ENCODE measurements around the gene HIPK2.

HIPK2 gene

GRCh38 chr7:139582130-139582650 is 195.6 kb downstream of the HIPK2 start:
- no peak for DNase-seq

- no peak for DNase-seq
These were observed 197.4 kb downstream of the HIPK2 start for GRCh38 chr7:139580435-139580834.

GRCh38 chr7:139576179-139576973 is 201.4 kb downstream of the HIPK2 start:
- DNase-seq, result no peak

GRCh38 chr7:139575338-139575680 is 202.5 kb downstream of the HIPK2 start:
- DNase-seq, result no peak

GRCh38 chr7:139574618-139575337 is 203.0 kb downstream of the HIPK2 start:
- no peak for DNase-seq

GRCh38 chr7:139573871-139574270 is 203.9 kb downstream of the HIPK2 start:
- DNase-seq, result no peak

GRCh38 chr7:139572704-139573385 is 205.0 kb downstream of the HIPK2 start:
- DNase-seq, result no peak

- no peak for DNase-seq
These were observed 205.7 kb downstream of the HIPK2 start for GRCh38 chr7:139572071-139572470.

- no peak for DNase-seq
These were observed 206.1 kb downstream of the HIPK2 start for GRCh38 chr7:139571651-139572050.

- DNase-seq, result no peak
These were observed 206.6 kb downstream of the HIPK2 start for GRCh38 chr7:139571190-139571589.

- no peak for DNase-seq
These were observed 207.2 kb downstream of the HIPK2 start for GRCh38 chr7:139570626-139571025.

- DNase-seq, result no peak
These were observed 207.7 kb downstream of the HIPK2 start for GRCh38 chr7:139570119-139570518.

- no peak for DNase-seq
These were observed 208.8 kb downstream of the HIPK2 start for GRCh38 chr7:139568813-139569490.

GRCh38 chr7:139568346-139568675 is 209.5 kb downstream of the HIPK2 start:
- DNase-seq, result no peak

GRCh38 chr7:139567647-139568345 is 210.0 kb downstream of the HIPK2 start:
- DNase-seq, result no peak

GRCh38 chr7:139566736-139567646 is 210.8 kb downstream of the HIPK2 start:
- no peak for DNase-seq

- DNase-seq, result no peak
These were observed 211.7 kb downstream of the HIPK2 start for GRCh38 chr7:139566075-139566474.

- no peak for DNase-seq
These were observed 213.9 kb downstream of the HIPK2 start for GRCh38 chr7:139563856-139564255.

GRCh38 chr7:139562961-139563565 is 214.7 kb downstream of the HIPK2 start:
- no peak for DNase-seq

- no peak for DNase-seq
These were observed 215.3 kb downstream of the HIPK2 start for GRCh38 chr7:139562491-139562890.

- no peak for DNase-seq
These were observed 217.1 kb downstream of the HIPK2 start for GRCh38 chr7:139560678-139561077.
